ELR (cell line): ENCODE results near the gene RNF144A.
"Not testable (repeated sequence)": the region's sequence is repeated elsewhere in the genome, so short reads cannot be mapped to it uniquely, and the experiment has no call there.

ENCODE experiments used
- DNase-seq: peaks from one replicate; pipeline ENCODE4 v3.0.0-alpha.2; 2015; ENCODE audit warnings: low read depth

RNF144A gene

GRCh38 chr2:6917071-6917760 is at the start of gene RNF144A:
Gene RNF144A, plus strand, starts transcription at chr2:6917412. Its CDS starts 79,515 bp downstream, at chr2:6996927.
- DNase-seq: no peak

GRCh38 chr2:6872394-6872793 is 44.8 kb upstream of the RNF144A start:
- DNase-seq: no peak

- no peak for DNase-seq
These were observed 43.2 kb upstream of the RNF144A start for GRCh38 chr2:6874032-6874431.

- no peak for DNase-seq
These were observed 40.9 kb upstream of the RNF144A start for GRCh38 chr2:6876309-6876708.

GRCh38 chr2:6877402-6878304 is 39.6 kb upstream of the RNF144A start, which contains the start of gene RSAD2:
Gene RSAD2, plus strand, starts transcription at chr2:6877777. Its CDS starts 24 bp downstream, at chr2:6877801.
- peak; percentile 6 for DNase-seq

GRCh38 chr2:6878549-6878948 is 38.7 kb upstream of the RNF144A start:
- DNase-seq: no peak

- DNase-seq: no peak
These were observed 38.2 kb upstream of the RNF144A start for GRCh38 chr2:6879011-6879410.

- DNase-seq: no peak
These were observed 36.9 kb upstream of the RNF144A start for GRCh38 chr2:6880200-6880733.

GRCh38 chr2:6881046-6881445 is 36.2 kb upstream of the RNF144A start:
- DNase-seq: no peak

- DNase-seq: no peak
These were observed 35.7 kb upstream of the RNF144A start for GRCh38 chr2:6881516-6881915.

GRCh38 chr2:6883448-6884122 is 33.6 kb upstream of the RNF144A start:
- DNase-seq: no peak

- DNase-seq: no peak
These were observed 31.7 kb upstream of the RNF144A start for GRCh38 chr2:6885551-6885950.

GRCh38 chr2:6885968-6886367 is 31.2 kb upstream of the RNF144A start:
- DNase-seq: no peak

- no peak for DNase-seq
These were observed 29.4 kb upstream of the RNF144A start for GRCh38 chr2:6887751-6888192.

- DNase-seq: no peak
These were observed 28.5 kb upstream of the RNF144A start for GRCh38 chr2:6888724-6889123.

- DNase-seq: no peak
These were observed 23.2 kb upstream of the RNF144A start for GRCh38 chr2:6893876-6894482.

- peak; percentile 4 for DNase-seq
These were observed 20.1 kb upstream of the RNF144A start for GRCh38 chr2:6896930-6897759.

- not testable (repeated sequence) for DNase-seq
These were observed 14.6 kb upstream of the RNF144A start for GRCh38 chr2:6902581-6902980.

- DNase-seq: no peak
These were observed 11.5 kb upstream of the RNF144A start for GRCh38 chr2:6905668-6906067.

GRCh38 chr2:6906165-6906741 is 11.0 kb upstream of the RNF144A start:
- no peak for DNase-seq
